Measurements from ENCODE around the gene CPT1B.

DNA sequence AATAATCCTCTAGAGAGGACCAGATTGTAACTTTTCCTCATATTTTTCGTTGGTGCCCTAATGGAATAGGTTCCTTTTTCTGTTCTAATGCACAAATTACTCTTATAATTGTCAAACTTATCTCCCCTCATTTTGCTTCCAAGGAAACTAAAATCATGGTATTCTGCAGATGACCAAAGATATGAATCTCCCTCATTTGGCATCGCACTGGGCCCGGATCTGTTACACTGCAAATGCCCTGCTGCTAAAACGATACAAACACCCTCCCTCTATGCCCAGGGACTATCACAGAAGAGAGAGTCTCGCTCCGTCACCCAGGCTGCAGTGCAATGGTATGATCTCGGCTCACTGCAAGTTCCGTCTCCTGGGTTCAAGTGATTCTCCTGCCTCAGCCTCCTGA, 24.9 kb downstream of the CPT1B start:
- TF ChIP-seq, protein P1, sequence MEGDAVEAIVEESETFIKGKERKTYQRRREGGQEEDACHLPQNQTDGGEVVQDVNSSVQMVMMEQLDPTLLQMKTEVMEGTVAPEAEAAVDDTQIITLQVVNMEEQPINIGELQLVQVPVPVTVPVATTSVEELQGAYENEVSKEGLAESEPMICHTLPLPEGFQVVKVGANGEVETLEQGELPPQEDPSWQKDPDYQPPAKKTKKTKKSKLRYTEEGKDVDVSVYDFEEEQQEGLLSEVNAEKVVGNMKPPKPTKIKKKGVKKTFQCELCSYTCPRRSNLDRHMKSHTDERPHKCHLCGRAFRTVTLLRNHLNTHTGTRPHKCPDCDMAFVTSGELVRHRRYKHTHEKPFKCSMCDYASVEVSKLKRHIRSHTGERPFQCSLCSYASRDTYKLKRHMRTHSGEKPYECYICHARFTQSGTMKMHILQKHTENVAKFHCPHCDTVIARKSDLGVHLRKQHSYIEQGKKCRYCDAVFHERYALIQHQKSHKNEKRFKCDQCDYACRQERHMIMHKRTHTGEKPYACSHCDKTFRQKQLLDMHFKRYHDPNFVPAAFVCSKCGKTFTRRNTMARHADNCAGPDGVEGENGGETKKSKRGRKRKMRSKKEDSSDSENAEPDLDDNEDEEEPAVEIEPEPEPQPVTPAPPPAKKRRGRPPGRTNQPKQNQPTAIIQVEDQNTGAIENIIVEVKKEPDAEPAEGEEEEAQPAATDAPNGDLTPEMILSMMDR (conservative IDR thresholded peaks at IDR 0.05; ENCODE audit: low read depth, low read length) = no peak
- no peak for TF ChIP-seq EZH2 (IDR thresholded peaks at IDR 0.05; ENCODE audit: borderline replicate concordance, low read depth, low read length, poor library complexity, severe bottlenecking)
